ENCODE results near the gene CPXM1. TPM values are rescaled to one million over a fixed set of nuclear protein-coding genes. Genes with fewer than 3 reads are reported as not detected.
A peak's percentile ranks its signal among the peaks of the same experiment; 100 is the strongest.

CPXM1 gene
- total and polyA plus RNA-seq, 7 donors: 0.27 to 1.3 (median 0.44) TPM

GRCh38 chr20:2845607-2846006 lies 45.2 kb upstream of the CPXM1 start:
- intact Hi-C loops (cut with DNase I): no loop called here
- no peak for ATAC-seq

GRCh38 chr20:2840967-2841531 lies 40.6 kb upstream of the CPXM1 start:
- no peaks in the 10 kb centered on the region for H3K9me3 ChIP-seq
- H3K27ac ChIP-seq: peak overlapping the region; percentile 91
- H3K4me3 ChIP-seq: peak overlapping the region; percentile 88
- ATAC-seq (peak; percentile 36 to 63 (median 44)), DNase-seq (peak; percentile 80 to 82)
- no peaks in the 10 kb centered on the region for H3K27me3 ChIP-seq (ENCODE audit: insufficient read depth in 3 of 3, low read length in 2 of 3)
- intact Hi-C loops (cut with DNase I): no loop called here
- TF ChIP-seq CTCF (IDR thresholded peaks at IDR 0.05): no peak
- peaks cover 9% of the 10 kb centered on the region for H3K4me1 ChIP-seq
- WGBS, 3 donors: 5 to 6% (median 5%) methylated on average over 33 of the region's 33 CpGs
- peaks cover 0 to 21% of the 10 kb centered on the region in 2 donors for H3K36me3 ChIP-seq (ENCODE audit: insufficient read depth in 1 of 2, low read depth in 1 of 2)

More at GRCh38 chr20:2845607-2846006, 45.2 kb upstream of the CPXM1 start:
- H3K27ac ChIP-seq: no peak overlapping the region
- peaks cover 6% of the 10 kb centered on the region for H3K4me1 ChIP-seq
- DNase-seq: no peak
- H3K27me3 ChIP-seq (ENCODE audit: insufficient read depth in 3 of 3, low read length in 2 of 3): no peaks in the 10 kb centered on the region
- H3K4me3 ChIP-seq: no peak overlapping the region
- 86 to 94% (median 89%) methylated on average over 2 of the region's 2 CpGs for WGBS, 3 donors
- H3K9me3 ChIP-seq: no peaks in the 10 kb centered on the region
- no peak for TF ChIP-seq CTCF (IDR thresholded peaks at IDR 0.05)
- H3K36me3 ChIP-seq (ENCODE audit: insufficient read depth in 1 of 2, low read depth in 1 of 2): peaks cover 3 to 15% of the 10 kb centered on the region in 2 donors

GRCh38 chr20:2840138-2840966 lies 39.9 kb upstream of the CPXM1 start, which contains the start of the genes PCED1A and VPS16:
Gene PCED1A (minus strand): TSS chr20:2840655. CDS start chr20:2839912, 743 bp downstream.
Gene VPS16 (plus strand): TSS chr20:2840745. CDS start chr20:2840775, 30 bp downstream.
- peak within 1 kb of the TSS; percentile 91 for H3K27ac ChIP-seq
- DNase-seq: peak; percentile 90 to 95
- WGBS, 3 donors: 0 to 2% (median 2%) methylated on average over 68 to 98 of the region's 98 CpGs
- TF ChIP-seq CTCF (IDR thresholded peaks at IDR 0.05): no peak
- ATAC-seq: peak; percentile 99
- intact Hi-C loops (cut with DNase I): no loop called here
- H3K4me3 ChIP-seq: peak within 1 kb of the TSS; percentile 88
- H3K36me3 ChIP-seq (ENCODE audit: insufficient read depth in 1 of 2, low read depth in 1 of 2): peaks cover 0 to 24% of the 10 kb centered on the region in 2 donors
- H3K4me1 ChIP-seq: peaks cover 9% of the 10 kb centered on the region
- no peaks in the 10 kb centered on the region for H3K27me3 ChIP-seq (ENCODE audit: insufficient read depth in 3 of 3, low read length in 2 of 3)
- no peaks in the 10 kb centered on the region for H3K9me3 ChIP-seq

- H3K27me3 ChIP-seq (ENCODE audit: insufficient read depth in 3 of 3, low read length in 2 of 3): no peaks in the 10 kb centered on the region
- H3K36me3 ChIP-seq (ENCODE audit: insufficient read depth in 1 of 2, low read depth in 1 of 2): peaks cover 0 to 30% of the 10 kb centered on the region in 2 donors
- no peak for TF ChIP-seq CTCF (IDR thresholded peaks at IDR 0.05)
- ATAC-seq (no peak), DNase-seq (peak in 1 of 2 donors; percentile 61)
- intact Hi-C loops (cut with DNase I): no loop called here
- peak overlapping the region; percentile 91 for H3K27ac ChIP-seq
- peaks cover 9% of the 10 kb centered on the region for H3K4me1 ChIP-seq
- 78 to 86% (median 80%) methylated on average over 18 to 21 of the region's 21 CpGs for WGBS, 3 donors
- no peaks in the 10 kb centered on the region for H3K9me3 ChIP-seq
- peak overlapping the region; percentile 88 for H3K4me3 ChIP-seq
These were observed 39.3 kb upstream of the CPXM1 start for GRCh38 chr20:2839732-2840137.
